WERI-Rb-1 (cell line): ENCODE measurements around the gene APLP2.
"Not testable (repeated sequence)": the region's sequence is repeated elsewhere in the genome, so short reads cannot be mapped to it uniquely, and the experiment has no call there.

ENCODE experiments used
- DNase-seq: peaks from one replicate; pipeline ENCODE4 v3.0.0-alpha.2; 2020
- H3K27ac ChIP-seq: fragments of 250-450 bp; sonication (Bioruptor Pico); 2 replicates; pipeline ENCODE4 v1.5.1; 2020; ENCODE audit warnings: mild to moderate bottlenecking, moderate library complexity
- H3K27me3 ChIP-seq: fragments of 250-450 bp; sonication (Bioruptor Pico); 2 replicates; pipeline ENCODE4 v1.5.1; 2021; ENCODE audit warnings: mild to moderate bottlenecking, low read depth, moderate library complexity; ENCODE audit not compliant: insufficient read depth, severe bottlenecking
- H3K36me3 ChIP-seq: fragments of 250-450 bp; sonication (Bioruptor Pico); 2 replicates; pipeline ENCODE4 v1.5.1; 2020; ENCODE audit warnings: mild to moderate bottlenecking, moderate library complexity
- H3K4me3 ChIP-seq: 2 replicates; pipeline ENCODE4 v1.5.1; 2011; ENCODE audit warnings: low read depth, mild to moderate bottlenecking, control low read depth, low read length
- H3K9me3 ChIP-seq: fragments of 250-450 bp; sonication (Bioruptor Pico); 2 replicates; pipeline ENCODE4 v1.5.1; 2021; ENCODE audit warnings: mild to moderate bottlenecking, moderate library complexity; ENCODE audit not compliant: severe bottlenecking
- TF ChIP-seq, protein P1 (sequence below): IDR thresholded peaks from 2 replicates; pipeline ENCODE4 v1.5.1; 2011; ENCODE audit warnings: low read depth, mild to moderate bottlenecking, control low read depth, inconsistent platforms, low read length

APLP2 gene

DNA sequence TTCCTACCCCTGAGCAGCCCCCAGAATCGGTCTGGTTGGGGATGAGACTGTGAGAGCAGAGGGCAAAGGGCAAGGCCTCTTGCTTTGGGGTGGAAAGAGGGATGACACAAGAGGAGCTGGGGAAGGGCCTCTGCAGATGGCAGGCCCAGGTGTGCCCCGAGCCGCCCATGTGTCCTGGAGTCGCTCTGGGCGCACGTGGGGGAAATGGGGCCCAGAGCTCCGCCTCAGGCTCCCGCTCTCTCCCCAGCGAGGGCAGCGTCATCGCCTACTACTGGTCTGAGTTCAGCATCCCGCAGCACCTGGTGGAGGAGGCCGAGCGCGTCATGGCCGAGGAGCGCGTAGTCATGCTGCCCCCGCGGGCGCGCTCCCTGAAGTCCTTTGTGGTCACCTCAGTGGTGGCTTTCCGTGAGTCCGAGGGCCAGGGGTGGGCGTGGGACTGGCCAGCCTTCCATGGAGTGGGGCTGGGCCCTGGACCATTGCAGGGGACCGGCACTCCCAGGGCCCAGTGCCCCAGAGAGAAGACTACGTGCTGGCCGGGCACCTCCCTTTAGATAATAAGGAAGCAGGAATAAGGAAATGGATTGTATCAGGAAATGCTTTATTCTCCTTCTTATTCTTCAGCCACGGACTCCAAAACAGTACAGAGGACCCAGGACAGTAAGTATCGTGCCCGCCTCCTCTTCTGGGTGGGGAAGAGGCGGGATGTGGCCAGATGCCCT, 120.0 kb downstream of the APLP2 start:
- TF ChIP-seq, protein P1, sequence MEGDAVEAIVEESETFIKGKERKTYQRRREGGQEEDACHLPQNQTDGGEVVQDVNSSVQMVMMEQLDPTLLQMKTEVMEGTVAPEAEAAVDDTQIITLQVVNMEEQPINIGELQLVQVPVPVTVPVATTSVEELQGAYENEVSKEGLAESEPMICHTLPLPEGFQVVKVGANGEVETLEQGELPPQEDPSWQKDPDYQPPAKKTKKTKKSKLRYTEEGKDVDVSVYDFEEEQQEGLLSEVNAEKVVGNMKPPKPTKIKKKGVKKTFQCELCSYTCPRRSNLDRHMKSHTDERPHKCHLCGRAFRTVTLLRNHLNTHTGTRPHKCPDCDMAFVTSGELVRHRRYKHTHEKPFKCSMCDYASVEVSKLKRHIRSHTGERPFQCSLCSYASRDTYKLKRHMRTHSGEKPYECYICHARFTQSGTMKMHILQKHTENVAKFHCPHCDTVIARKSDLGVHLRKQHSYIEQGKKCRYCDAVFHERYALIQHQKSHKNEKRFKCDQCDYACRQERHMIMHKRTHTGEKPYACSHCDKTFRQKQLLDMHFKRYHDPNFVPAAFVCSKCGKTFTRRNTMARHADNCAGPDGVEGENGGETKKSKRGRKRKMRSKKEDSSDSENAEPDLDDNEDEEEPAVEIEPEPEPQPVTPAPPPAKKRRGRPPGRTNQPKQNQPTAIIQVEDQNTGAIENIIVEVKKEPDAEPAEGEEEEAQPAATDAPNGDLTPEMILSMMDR: no peak
- Histone ChIP-seq H3K9me3 (no peaks in the 10 kb centered on the region), H3K27me3 (no peaks in the 10 kb centered on the region), H3K4me3 (no peak overlapping the region), H3K36me3 (no peaks in the 10 kb centered on the region), H3K27ac (no peak overlapping the region)
- DNase-seq: no peak

DNA sequence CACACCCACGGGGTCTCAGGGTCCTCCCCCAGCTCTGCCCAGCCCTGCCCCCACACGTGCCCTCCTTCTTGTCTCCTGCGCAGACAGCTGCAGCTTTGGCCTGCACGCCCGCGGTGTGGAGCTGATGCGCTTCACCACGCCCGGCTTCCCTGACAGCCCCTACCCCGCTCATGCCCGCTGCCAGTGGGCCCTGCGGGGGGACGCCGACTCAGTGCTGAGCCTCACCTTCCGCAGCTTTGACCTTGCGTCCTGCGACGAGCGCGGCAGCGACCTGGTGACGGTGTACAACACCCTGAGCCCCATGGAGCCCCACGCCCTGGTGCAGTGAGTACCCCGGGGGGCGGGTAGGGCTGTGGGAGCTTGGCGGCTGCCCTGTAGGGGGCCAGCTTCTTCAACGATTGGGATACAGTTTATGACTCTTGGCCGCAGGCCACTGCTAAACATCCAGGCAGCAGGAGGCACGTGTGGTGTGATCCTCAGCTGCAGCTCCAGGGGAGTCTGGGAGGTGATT, 120.7 kb downstream of the APLP2 start:
- H3K27me3 ChIP-seq: no peaks in the 10 kb centered on the region
- no peak overlapping the region for H3K4me3 ChIP-seq
- H3K27ac ChIP-seq: no peak overlapping the region
- no peaks in the 10 kb centered on the region for H3K9me3 ChIP-seq
- no peak for DNase-seq
- TF ChIP-seq, protein P1: no peak
- no peaks in the 10 kb centered on the region for H3K36me3 ChIP-seq

DNA sequence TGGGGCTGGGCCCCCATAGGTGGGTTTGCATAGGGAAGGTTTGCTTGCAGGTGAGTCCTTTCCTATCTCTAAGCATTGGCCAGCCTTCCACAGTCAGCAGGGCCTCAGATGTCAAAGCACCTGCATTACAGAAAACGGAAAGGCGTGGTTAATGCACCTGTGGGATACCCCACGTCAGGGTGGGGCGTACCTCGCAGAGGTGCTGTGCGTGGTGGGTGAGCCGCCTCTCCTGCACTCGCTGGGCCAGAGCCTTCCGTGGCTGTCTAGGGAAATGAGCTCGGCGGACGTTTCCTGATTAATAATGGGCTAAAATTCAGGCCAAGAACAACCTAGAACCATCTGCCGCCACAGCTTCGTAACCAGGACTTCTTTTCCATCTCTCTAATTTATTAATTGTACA, 122.2 kb downstream of the APLP2 start:
- no peak for DNase-seq
- Histone ChIP-seq H3K27ac (no peak overlapping the region), H3K4me3 (no peak overlapping the region), H3K27me3 (no peaks in the 10 kb centered on the region), H3K9me3 (no peaks in the 10 kb centered on the region), H3K36me3 (no peaks in the 10 kb centered on the region)
- TF ChIP-seq, protein P1: no peak

DNA sequence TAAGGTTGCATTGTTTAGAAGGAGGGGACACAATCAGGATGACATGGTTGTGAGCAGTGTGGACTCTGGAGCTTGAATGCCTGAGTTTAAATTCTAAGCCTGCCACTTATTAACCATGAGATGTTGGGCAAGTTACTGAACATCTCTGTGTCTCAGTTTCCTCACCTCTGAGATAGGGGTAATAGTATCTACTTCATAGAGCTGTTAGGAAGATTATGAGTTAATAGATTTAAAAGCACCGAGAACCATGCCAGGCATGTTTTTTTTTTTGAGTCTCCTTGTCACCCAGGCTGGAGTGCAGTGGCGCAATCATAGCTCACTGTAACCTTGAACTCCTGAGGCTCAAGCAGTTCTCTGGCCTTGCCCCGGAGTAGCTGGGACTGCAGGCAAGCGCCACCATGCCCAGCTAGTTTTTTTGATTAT, 123.2 kb downstream of the APLP2 start:
- Histone ChIP-seq H3K36me3 (no peaks in the 10 kb centered on the region), H3K4me3 (no peak overlapping the region), H3K27me3 (no peaks in the 10 kb centered on the region), H3K9me3 (no peaks in the 10 kb centered on the region), H3K27ac (no peak overlapping the region)
- TF ChIP-seq, protein P1: no peak
- no peak for DNase-seq

DNA sequence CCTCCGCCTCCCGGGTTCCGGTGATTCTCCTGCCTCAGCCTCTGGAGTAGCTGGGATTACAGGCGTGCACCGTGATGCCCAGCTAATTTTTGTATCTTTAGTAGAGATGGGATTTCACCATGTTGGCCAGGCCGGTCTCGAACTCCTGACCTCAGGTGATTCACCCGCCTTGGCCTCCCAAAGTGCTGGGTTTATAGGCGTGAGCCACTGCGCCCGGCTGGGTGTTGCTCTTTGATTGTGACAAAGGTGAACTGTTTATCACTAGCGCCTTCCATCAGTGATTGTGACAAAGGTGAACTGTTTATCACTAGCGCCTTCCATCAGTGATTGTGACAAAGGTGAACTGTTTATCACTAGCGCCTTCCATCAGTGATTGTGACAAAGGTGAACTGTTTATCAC, 123.9 kb downstream of the APLP2 start:
- not testable (repeated sequence) for H3K36me3 ChIP-seq, H3K27me3 ChIP-seq, H3K4me3 ChIP-seq, H3K9me3 ChIP-seq, H3K27ac ChIP-seq, DNase-seq
